Stimulated activated CD8-positive, alpha-beta memory T cell treated with anti-CD3 and anti-CD28 coated beads, Interleukin-15, amount 100 ng/mL, for 48 hours (primary cell): ENCODE results near the gene SORBS1.

ENCODE experiments used
- DNase-seq, 2 donors: peaks; one replicate each; pipeline ENCODE4 v3.0.0-alpha.2; 2020; ENCODE audit warnings: low read depth in 2 of 2

Gene SORBS1

GRCh38 chr10:95539560-95540284 lies 21.4 kb downstream of the SORBS1 start:
- DNase-seq = no peak

GRCh38 chr10:95538412-95538811 lies 22.8 kb downstream of the SORBS1 start:
- DNase-seq = no peak

GRCh38 chr10:95537542-95537927 lies 23.6 kb downstream of the SORBS1 start:
- DNase-seq = no peak

DNA sequence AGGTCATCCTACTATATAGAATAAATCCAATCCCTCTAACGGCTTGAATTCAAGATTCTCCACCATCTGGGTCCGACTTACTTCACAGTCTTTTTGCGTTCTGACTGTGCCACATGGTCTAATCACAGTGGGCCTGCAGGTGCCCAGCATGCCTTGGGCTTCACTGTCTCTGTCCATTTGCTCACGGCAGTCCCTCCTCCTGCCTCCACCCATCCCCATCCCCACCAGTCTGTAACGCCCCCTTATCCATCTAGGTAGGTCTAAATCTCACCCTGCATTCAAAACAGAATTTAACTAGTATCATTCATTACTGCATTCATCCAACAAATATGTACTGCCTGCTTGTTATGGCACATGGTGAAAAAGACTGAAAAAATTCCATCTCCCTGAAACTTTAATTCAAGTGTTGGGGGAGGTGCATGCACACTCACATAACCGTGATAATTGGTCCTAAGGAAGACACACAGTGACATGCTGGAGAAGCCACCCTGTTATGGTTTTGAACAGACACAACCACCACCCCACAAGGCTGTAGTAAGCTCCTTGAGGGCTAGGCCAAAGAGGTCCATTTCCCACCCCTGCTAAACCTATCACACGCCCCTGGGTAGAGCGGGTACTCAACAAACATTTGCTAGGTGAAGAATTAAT lies 24.2 kb downstream of the SORBS1 start:
- no peak for DNase-seq

- DNase-seq = no peak
Observed at GRCh38 chr10:95536017-95536416, 25.2 kb downstream of the SORBS1 start.

GRCh38 chr10:95535526-95535925 lies 25.6 kb downstream of the SORBS1 start:
- DNase-seq = no peak

- no peak for DNase-seq
Observed at GRCh38 chr10:95533590-95533989, 27.6 kb downstream of the SORBS1 start.

GRCh38 chr10:95532536-95532935 lies 28.6 kb downstream of the SORBS1 start:
- no peak for DNase-seq

DNA sequence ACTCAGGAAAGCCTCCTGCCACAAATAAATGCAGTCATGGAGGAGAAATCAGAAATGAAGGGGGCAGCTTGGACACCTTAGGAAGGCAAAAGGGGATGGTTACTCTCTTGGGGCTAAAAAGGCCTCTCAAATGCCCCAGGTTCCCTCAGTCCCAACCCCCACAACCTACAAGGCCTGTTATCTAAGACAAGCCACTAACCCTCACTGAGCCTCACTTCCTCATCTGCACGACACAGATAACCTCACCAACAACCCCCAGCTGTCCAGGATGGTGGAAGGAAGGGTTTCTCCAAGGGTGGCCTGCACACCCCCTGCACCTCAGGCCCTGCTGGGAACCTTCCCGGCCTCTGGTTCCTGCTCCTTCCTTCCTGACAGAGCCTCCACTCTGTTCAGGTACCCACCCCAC lies 29.2 kb downstream of the SORBS1 start:
- DNase-seq = no peak

DNA sequence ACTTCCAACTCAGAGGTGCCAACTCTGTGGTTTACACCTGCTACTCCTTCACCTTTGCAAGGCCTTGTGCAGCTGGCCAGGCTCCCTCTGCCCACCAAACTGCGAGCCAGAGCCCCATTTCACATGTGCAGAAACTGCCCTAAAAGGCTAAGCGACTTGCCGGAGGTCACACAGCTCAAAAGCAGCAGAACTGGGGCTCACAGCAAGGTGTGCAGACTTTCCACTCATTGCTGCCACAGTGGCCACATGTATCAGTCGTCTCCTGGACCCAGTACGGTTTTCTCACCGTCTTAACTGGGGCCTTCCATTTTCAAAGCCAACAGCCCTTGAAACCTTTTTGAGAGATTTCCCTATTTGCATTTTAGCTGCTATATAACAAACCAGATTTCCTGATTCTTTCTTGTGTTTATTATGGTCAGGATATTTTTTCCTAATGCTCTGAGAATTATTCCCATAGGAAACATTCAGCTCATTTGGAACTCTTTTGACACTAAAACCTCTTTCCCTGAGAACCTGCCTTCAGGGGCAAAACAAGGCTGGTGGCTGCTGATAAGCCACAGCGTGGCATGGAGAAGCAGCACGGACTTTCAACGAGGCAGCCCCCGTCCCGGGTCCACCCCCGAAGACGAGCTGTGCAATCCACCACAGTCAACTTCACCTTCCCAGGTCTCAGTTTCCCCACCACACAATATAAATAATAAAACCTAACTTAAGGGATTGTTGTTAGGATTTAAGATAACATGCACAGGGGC lies 29.9 kb downstream of the SORBS1 start:
- DNase-seq = no peak

GRCh38 chr10:95530561-95530960 lies 30.6 kb downstream of the SORBS1 start:
- no peak for DNase-seq

DNA sequence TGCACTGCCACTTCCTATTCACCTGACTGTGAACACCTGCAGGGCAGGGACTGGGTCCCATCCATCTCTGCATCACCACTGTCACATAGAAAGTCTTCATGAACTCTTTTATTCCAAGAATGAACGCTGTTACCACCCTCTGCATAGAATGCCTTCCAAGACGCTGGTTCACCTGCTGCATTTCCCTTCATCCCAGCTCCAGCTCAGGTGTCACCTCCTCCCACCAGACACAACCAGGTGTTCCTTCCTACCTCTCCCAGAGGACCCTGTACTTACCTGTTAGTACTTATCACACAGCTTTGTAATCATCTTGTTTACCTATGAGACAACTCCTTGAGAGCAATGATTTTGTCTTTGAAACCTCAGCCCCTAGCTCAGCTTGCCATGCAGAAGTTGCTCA lies 31.1 kb downstream of the SORBS1 start:
- DNase-seq = no peak

DNA sequence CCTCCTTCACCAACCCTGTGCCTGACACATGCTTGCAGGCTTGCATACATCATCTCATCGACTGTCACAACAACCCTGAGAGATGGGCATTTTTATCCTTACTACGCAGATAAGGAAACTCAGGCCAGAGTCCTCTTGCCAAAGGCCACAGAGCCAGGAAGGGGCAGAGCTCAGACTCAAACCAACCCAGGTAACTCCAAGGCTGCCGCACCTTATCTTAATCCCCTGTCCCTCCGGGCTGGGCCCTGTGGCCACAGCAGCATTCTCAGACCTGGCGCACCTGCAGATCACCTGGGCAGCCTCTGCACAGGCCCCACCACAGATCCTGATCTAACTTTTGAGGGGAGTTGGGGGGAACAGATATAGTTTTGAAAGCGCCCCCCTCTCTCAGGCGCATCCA lies 35.1 kb downstream of the SORBS1 start:
- DNase-seq = no peak

DNA sequence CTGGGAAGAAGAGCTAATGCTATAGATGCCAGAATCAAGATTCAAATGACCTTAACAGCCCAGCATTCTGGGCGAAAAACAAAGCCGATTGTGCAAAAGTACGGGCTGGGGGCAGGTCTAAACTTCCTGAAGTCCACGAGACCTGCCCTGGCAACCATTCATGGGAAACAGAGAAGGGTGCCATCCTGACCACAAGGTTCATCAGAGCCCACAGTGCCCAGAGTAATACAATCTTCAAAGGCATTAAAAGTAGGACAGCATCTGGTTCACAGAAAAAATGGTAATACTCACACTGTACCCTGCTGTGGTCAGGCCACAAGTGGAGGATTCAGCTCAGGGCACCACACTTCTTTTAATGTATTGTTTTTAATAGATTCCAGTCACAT lies 36.1 kb downstream of the SORBS1 start:
- no peak for DNase-seq

DNA sequence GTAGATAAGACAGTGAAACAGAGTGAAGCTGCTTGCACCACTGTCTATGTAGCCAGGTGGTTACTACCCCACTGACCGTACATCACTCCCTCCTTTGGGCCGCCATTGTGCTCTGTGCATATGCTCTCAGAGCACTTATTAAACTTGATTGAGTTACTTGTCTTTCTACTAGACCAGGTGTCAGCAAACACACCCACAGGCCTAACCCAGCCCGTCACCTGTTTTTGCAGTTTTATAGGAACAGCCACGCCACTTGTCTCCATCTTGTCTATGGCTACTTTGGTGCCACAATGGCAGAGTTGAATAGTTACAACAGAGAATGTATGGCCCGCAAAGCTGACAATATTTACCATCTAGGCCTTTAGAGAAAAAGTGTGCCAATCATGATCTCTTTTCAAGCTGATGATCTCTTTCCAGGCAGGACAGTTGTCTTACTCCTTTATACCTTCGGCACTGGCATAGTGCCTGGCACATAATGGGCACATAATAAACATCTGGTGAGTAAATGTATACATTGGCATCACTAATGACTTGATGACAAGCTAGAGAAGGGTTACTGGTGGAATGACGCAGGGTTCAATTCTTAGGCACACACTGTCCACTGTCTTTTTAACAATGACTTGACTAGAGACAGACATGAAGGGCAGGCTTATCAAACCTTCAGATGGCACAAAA lies 36.7 kb downstream of the SORBS1 start:
- DNase-seq = no peak

DNA sequence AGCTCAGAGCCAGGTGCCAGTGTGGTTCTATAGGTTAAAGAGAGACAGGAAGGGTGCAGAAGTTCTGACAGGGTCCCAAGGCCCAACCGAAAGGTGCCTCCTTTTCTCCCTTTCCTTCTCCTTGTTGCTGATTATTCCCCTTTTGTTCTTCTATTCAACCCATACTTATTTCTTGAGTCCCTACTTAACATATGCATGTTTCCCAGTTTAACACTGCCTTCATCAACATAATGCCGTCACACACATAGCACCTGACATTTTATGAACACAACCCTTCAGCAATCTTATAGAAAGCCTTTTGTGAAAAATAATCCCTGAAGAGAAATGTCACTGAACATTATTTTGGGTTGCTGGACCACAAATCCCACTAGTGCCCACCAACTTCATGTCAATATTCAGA lies 39.1 kb downstream of the SORBS1 start:
- DNase-seq = no peak

- DNase-seq = no peak
Observed at GRCh38 chr10:95520617-95521016, 40.6 kb downstream of the SORBS1 start.

DNA sequence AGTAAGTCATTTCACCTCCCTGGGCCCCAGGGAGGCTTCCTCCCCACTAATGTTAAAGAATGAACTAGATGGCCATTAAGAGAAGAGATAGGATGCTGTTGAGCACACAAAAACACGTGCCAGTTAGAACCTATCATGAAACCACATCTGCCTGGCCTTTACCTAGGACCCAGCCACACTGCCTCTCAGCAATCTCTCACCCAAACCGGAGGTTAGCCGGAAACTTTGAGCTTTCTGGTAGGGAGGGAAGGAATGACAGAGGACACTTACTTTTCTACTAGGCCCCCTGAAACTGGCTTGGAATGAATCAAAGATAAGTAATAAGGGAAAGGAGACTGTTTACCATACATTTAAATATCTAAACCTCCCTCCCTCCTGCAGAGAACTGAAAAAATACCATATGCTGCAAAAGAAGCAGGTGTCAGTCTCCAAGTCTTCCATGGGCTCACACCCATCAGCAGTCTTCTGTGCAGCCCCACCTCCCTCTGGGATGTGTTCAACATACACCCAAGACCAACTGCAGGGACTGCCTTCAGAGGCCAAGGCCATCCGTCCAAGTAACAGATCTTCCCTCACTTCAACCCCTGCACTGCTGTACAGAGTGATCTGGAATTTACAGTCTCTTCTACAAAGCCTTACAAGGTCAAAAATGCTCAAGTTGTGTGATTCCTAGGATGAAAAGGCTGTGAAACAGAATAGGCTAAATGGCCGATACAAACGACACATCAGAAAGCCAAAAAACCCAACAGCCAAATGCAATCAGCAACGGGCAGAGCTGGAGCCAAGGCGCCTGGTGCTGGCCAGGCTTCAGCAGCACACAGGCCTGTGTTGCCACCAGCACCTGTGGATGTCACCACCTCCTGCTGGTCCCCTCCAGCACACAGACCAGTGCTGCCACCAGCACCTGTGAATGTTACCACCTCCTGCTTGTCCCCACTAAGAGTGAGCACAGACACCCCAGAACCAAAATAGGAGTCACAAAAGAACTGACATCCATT lies 42.4 kb downstream of the SORBS1 start:
- no peak for DNase-seq

GRCh38 chr10:95517536-95518454 lies 43.4 kb downstream of the SORBS1 start:
- DNase-seq = no peak

DNA sequence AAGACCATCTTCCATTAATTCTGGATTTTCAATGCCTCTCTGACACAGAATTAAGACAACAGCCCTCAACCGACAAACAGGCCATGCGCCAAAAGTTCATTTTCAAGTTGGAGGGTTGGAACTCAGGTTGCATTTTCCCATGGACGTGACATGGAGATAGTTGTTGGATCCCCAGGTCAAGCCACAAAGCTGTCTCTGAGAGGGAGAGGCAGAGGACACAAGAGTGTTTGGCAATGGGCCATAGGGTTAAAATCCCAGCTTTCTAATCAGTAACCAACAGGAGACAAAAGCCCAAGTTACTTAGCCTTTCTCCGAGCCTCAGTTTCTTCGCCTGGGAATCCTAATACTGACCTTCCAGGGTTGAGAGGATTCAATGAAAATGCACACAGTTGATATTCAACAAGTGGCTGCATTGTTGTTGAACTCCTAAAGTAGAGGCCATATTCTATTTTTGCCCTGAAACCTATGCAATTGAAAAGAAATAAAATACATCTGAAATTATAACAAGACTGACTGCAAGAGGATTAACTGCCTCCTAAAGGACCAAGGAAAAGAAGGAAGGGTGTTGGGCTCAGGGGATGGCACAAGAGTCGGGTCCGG lies 44.3 kb downstream of the SORBS1 start:
- no peak for DNase-seq
